GM20000 (cell line): ENCODE data around the gene ZNF506.
"Not testable (repeated sequence)": the region's sequence is repeated elsewhere in the genome, so short reads cannot be mapped to it uniquely, and the experiment has no call there.

Experiments used
- DNase-seq: peaks from one replicate; pipeline ENCODE4 v3.0.0; 2012; ENCODE audit warnings: low spot score
- CTCF ChIP-seq: IDR thresholded peaks from 2 replicates; pipeline ENCODE4 v1.5.1; 2012; ENCODE audit warnings: mild to moderate bottlenecking, control low read depth; ENCODE audit errors: extremely low read depth, missing control alignments

The ZNF506 gene

GRCh38 chr19:19745496-19746285, 75.9 kb downstream of the ZNF506 start:
- TF ChIP-seq CTCF: no peak
- DNase-seq: no peak

- no peak for TF ChIP-seq CTCF
- DNase-seq: no peak
These were observed 76.9 kb downstream of the ZNF506 start for GRCh38 chr19:19744641-19745040.

- not testable (repeated sequence) for DNase-seq
These were observed 77.6 kb downstream of the ZNF506 start for GRCh38 chr19:19743921-19744320.

GRCh38 chr19:19743176-19743575, 78.4 kb downstream of the ZNF506 start:
- no peak for DNase-seq
- TF ChIP-seq CTCF: no peak

- no peak for TF ChIP-seq CTCF
- DNase-seq: no peak
These were observed 78.8 kb downstream of the ZNF506 start for GRCh38 chr19:19742773-19743172.
